NCI-H82 treated with DMSO at 0.1 percent for 48 hours (cell line): Measurements from ENCODE around the gene CCDC88A.
"Not testable (repeated sequence)": the region's sequence is repeated elsewhere in the genome, so short reads cannot be mapped to it uniquely, and the experiment has no call there.

Experiments used
- DNase-seq: peaks from one replicate; lab custom pipeline; 2025; ENCODE audit not compliant: unreplicated experiment; lab: John Stamatoyannopoulos, UW

The CCDC88A gene

DNA sequence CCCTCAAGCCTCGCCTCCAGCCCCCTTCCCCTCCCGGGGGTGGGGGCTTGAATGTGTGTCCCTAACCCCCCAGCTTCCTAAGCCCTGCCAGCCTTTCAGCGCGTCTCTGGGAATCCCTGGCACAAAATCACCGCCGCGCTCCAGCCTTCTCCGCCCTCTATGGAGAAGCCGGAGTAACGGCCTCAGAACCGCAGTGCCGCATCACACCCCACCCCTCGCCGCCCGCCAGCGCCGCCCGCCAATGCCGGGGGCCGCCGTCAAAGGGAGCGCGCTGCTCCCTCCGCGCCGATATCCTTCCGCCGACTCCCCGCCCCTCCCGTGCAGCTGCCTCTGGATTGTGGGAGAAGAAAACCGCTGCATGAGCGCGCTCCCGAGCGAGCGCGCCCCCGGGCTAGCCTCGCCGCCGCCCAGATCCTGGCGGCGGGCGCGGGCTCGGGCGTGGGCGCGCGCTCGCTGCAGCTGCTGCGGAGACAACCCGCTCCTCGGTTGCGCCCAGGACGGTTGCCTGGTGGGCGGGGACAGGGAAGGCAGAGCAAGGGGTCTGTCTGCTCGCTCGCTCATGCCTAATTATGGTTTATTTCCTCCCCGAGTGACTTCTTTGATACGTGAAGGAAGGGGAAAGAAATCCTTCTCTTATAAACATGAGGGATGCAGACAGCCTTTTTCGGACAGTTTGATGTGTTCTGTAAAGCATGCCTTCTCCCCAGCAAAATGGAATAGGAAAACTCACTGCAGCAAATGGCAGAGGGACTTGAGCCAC is at the start of gene CCDC88A:
CCDC88A (minus strand) TSS at position 178 of the 760 bp plus-strand sequence. CDS start 777 bp downstream, outside the sequence.
- peak; percentile 98 for DNase-seq

- no peak for DNase-seq
These were observed 42.0 kb upstream of the CCDC88A start for GRCh38 chr2:55461679-55462078.

DNA sequence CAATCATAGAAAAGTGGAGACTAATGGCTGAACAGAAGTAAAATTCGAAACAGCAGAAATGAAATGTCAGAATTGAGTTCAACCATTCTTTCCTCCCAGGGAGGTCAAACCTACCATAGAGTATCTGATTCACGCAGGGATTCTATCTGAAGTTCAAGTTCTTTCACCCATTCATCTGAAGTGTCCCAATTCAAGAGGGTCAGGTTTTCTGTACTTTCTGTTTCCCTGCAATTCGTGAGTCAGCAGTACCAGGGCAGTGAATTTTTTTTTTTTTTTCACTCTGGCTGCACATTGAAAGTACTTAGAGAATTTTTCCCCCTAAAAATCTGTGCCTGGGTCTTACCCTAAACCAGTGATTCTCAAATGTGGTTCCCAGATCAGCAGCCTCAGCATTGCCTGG is 40.9 kb upstream of the CCDC88A start:
- no peak for DNase-seq

DNA sequence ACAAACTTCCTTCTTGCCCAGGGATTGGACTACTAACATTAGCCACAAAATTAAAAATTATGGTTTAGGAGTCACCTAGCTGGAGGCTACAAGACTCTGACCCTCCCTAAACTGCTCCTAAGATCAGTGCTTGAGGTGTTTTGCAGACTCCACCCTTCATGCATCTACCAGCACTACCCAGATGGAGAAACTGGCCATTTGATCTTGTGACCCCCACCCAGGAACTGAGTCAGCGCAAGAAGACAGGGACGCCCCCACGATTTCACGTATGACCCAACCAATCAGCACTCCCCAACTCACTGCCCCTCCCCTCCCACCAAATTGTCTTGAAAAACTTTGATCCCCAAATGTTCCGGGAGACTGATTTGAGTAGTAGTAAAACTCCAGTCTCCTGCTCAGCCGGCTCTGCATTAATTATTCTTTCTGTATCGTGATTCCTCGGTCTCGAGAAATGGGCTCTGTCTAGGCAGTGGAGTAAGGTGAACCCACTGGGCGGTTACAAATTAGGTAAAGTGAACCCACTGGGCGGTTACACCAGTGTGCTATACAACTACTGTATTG is 40.1 kb upstream of the CCDC88A start:
- DNase-seq = no peak

GRCh38 chr2:55459279-55459678 is 39.6 kb upstream of the CCDC88A start:
- DNase-seq = no peak

DNA sequence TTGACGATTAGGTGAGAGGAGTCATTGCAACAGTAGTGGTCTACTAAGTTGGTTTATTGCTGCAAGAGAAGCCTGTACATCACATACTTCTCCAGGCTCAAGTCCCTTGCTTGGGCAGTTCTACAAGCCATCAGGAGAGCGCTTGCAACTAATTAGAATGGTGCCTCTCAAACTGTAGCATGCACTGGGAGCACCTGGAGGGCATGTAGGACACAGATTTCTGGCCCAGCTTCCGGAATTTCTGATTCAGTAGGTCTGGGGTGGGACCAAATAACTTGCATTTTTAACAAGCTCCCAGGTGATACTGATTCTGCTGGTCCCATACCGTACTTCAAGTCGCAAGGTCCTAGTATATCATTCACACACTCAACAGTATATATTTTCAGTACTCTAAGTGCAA is 34.5 kb upstream of the CCDC88A start:
- no peak for DNase-seq

- DNase-seq = no peak
These were observed 33.2 kb upstream of the CCDC88A start for GRCh38 chr2:55452879-55453278.

DNA sequence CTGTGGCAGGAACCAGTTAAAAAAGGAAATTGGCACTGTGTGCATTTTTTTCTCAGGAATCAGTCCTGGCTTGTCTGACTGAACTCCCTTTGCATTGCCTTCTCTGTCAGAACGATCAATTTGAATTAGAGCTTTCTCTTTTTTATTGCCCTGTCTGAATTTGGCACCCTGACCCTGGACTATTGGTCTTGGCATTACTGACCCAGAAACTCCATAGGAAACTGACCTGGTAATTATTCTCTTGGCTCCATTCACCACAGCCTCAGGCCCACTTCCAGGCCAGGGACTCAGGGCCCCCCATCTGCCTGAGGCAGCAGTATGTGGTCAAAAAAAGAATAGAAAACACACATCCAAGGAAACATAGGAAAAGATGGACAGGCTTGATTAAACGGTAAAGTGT is 32.0 kb upstream of the CCDC88A start:
- no peak for DNase-seq

DNA sequence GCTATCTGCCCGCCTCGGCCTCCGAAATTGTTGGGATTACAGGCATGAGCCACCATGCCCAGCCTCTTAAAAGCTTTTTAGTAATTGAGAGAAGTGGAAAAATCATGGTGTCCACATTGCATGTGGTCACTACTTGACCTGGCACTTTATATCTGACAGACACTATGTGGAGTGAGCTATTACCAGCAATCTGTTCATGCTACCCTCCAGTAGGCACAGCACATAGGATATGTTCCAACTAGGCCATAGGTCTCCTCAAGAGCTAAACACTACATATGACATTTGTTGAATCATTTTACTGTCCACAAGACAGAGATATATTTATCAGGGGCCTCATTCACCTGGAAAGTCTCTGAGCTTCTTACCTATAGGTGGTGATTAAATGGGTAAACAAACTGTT is 30.4 kb upstream of the CCDC88A start:
- DNase-seq = not testable (repeated sequence)

DNA sequence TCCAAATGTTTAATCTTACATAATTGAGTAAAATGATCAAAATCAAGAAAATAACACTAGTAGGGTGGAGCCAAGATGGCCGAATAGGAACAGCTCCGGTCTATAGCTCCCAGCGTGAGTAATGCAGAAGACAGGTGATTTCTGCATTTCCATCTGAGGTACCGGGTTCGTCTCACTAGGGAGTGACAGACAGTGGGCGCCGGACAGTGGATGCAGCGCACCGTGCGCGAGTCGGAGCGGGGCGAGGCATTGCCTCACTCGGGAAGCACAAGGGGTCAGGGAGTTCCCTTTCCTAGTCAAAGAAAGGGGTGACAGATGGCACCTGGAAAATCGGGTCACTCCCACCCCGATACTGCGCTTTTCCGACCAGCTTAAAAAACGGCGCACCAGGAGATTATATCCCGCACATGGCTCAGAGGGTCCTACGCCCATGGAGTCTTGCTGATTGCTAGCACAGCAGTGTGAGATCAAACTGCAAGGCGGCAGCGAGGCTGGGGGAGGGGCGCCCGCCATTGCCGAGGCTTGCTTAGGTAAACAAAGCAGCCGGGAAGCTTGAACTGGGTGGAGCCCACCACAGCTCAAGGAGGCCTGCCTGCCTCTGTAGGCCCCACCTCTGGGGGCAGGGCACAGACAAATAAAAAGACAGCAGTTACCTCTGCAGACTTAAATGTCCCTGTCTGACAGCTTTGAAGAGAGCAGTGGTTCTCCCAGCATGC is 22.5 kb upstream of the CCDC88A start:
- DNase-seq = not testable (repeated sequence)

DNA sequence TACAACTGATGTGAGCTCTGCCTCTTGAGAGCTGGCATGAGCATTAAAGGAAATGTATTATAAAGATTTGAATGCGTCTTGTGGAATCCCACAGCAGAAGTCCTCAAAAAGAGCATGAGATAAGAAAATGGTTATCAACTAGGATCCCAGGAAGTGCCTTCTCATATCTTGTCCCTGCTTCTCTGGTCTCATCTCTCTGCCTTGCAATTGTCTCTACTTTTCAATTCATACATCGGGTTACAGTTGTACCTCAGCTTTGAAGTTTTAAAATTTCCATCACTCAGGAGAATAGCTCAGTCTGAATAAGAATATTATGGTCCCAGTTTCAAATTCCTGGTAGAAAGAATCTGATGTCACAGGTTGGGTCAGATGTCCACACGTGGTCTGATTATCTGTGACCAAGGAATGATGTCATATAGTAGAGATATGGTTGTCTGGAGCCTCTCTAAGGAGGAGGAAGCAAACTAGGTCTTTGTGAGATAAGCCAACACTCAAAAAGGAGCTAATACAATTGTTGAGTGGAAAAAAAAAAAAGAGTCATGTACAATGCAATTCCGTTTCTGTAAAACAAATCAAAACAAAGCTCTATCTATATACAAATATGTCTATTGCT is 21.7 kb upstream of the CCDC88A start:
- DNase-seq = no peak

DNA sequence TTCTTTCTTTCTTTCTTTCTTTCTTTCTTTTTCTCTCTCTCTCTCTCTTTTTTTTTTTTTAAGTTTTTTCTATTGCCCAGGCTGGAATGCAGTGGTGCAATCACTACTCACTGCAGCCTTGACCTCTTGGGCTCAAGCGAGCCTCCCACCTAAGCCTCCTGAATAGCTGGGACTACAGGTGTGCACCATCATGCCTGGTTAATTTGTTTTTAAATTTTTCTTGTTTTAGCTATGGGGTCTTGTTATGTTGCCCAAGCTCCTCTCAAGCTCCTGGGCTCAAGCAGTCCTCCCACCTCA is 19.4 kb upstream of the CCDC88A start:
- no peak for DNase-seq

GRCh38 chr2:55438391-55439100 is 18.9 kb upstream of the CCDC88A start:
- DNase-seq = no peak

GRCh38 chr2:55437515-55438390 is 18.1 kb upstream of the CCDC88A start:
- no peak for DNase-seq

GRCh38 chr2:55431982-55432627 is 12.4 kb upstream of the CCDC88A start:
- DNase-seq = no peak

GRCh38 chr2:55430211-55430975 is 10.7 kb upstream of the CCDC88A start:
- DNase-seq = no peak

DNA sequence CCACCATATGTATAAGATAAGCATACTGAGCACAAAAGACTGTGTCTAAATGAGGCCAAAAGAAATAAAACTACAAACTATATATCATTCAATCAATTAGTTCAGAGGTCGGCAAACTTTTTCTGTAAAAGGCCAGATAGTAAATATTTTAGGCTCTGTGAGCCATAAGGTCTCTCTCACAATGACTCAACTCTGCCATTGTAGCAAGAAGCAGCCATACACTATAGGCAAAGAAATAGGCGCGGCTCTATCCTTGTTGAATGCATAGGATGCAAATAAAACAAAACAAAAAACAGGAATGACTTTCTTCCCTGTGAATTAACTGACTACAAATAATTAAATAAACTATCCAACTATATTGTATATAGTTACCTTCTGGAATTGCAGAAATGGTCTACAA is 8.6 kb upstream of the CCDC88A start:
- DNase-seq = no peak

- no peak for DNase-seq
These were observed 5.8 kb upstream of the CCDC88A start for GRCh38 chr2:55425431-55425831.
